ENCODE measurements around the gene PANX2. TPM values are rescaled to one million over a fixed set of nuclear protein-coding genes. Genes with fewer than 3 reads are reported as not detected.

Gene PANX2
- total RNA-seq, 1 donor from 2014 or later, result 0.96 TPM

DNA sequence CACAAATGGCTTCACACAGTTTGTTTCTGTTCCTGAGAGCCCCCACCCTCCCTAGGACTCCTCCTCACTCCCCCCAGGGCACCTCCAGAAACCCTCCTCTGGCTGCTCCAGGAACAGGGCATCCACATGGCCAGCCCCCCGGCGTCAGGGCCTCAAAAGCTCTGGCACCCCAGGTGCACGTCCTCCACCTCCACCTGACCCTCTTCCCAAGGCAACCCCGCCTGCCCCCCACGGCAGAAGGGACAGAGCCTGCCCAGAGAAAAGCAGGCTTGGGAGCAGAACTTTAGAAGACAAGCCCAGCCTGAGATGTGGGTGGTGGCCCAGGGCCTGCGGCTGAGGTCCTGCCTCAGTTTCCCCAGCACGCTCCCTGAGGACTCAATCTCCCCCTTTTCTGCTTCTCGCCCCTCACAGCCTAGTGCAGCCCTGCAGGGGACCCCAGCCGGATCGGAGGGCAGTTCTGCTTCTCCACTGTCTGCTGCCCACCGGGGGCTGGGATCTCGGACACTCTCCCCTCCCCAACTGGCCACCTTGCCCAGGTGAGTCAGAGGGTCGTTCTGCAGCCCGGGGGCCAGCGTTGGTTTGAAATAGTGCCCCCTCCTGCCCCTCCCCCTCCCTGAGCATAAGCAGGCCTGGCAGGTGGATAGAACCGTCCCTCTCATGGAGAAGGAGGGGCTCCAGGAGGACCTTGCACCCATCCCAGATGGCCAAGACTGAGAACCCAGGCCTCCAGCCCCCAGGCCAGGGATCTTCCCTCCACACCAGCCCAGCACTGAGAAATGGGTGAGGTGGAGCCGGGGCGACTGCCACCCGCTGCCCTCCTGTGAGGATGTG lies 12.8 kb downstream of the PANX2 start:
- no peak for DNase-seq (ENCODE audit: low spot score)

DNA sequence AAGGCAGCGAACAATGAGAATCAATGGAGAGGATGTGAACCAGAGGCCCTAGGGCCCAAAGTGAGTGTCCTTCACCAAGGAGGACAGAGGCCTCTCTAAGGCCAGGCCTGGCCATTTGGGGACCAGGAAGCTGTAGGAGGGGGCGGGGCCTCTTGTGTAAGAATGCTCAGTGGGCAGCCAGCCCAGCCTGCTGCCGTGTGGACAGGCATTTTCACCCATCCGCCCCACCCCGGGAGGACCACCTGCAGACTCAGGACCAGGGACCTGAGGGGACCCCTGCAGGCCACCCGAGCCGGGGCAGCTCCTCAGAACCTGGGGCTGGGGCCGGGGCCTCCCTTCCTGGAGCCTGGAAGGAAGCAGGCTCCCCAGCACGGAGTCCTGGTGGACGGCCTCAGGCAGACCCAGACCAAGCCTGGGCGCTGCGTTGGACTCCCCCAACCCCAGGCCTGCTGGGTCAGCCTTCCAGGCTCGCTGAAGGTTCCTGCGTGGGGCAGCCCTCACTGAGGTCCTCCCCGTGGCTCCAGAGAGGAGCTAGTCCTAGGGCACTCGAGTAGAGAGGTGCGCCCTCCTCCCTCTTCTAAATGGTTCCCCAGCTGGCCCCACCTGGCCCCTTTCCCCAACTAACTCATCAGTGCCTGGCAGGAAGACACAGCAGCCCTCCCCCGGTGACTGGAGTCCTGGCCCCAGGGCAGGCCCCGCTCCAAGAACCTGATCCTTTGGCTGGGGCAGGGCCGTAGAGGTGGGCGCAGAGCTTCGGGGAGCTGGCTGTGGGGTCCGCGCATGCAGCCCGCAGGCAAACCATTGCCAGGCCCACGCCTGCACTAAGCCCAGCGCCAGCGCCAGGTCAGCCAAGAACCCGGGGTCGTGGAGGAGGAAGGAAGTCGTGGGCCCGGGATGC lies 13.7 kb downstream of the PANX2 start:
- DNase-seq (ENCODE audit: low spot score), result peak; percentile 70

DNA sequence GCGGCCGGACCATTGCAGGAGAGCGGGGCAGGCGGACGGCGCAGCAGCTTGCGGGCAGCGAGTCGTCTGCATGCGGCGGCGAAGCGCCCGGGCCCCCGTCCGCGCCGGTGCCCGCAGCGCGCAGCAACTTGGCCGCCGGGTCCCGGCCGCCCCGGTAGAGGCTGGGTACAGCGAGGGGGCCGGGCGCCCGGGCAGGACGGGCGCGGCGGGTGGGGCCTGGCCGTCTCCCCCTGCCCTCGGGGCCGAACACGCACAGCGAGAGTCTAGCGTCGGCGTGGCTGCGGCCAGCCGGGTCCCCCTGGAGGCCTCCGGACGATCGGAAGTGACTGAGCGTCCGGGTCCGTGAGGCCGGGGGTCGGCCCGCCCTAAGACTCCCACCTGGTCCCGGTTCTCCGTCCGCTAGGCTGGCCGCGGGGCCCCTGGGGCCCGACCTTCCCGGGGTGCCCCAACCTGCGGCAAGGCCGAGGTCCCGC lies 14.4 kb downstream of the PANX2 start:
- DNase-seq (ENCODE audit: low spot score), result no peak

DNA sequence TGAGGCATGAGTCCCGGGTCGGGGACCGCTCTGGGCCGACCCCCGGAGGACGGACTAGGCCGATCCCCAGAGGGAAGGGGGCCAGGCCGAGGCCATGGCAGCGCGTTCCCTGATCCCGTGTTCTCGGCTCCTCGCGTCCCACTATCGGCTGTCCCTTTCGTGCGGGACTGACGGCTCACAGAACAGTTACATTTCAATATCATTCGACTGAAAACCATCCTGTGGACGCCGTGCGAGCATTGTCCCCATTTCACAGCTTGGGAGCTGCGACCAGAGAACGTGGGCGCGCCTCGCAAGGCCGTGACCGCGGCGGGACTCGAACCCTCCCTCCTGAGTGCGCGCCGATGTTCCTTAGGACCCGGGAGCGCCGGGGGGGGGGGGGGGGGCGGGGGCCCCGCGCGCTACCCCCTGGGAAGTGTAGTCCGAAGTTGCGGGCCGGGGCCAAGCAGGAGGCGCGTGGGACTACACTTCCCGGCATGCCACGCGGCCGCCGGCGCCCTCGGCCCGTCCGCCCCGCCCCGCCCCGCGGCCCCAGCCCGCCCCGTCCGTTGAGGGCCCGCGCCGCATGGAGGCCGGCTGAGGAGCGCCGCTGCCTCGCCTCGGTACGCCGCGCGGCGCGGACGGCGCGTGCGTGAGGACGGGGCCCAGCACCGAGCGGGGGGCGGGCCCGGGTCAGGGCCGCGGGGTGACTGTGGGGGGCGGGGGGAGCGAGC lies 15.0 kb downstream of the PANX2 start, which contains the start of gene TRABD:
TRABD (plus strand) TSS at position 539 of the 713 bp plus-strand sequence. CDS start 7,148 bp downstream, outside the sequence.
- peak; percentile 90 for DNase-seq (ENCODE audit: low spot score)

DNA sequence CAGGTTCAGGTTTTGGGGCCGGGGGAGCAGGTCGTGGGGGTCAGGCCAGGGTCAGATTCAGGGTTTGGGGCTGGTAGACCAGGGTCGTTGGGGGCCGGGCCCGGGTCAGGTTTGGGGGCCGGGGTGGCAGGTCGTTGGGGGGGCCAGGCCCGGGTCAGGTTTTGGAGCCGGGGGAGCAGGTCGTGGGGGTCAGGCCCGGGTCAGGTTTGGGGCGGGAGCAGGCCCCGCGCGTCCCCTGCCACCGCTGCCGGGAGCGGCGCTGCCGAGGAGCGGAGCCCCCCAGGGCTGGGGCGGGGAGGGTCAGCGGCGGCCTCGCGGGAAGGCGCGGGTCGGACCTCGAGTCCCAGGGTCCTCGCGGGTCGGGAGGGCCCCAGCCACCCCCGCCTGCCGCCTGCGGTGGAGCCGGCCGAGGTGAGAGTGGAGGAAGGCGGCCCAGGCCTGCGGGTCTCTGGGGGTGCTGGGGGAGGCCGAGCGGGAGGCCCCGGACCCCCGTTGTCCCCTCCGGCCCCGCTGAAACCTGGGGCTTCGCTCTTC lies 15.7 kb downstream of the PANX2 start:
- DNase-seq (ENCODE audit: low spot score), result no peak

DNA sequence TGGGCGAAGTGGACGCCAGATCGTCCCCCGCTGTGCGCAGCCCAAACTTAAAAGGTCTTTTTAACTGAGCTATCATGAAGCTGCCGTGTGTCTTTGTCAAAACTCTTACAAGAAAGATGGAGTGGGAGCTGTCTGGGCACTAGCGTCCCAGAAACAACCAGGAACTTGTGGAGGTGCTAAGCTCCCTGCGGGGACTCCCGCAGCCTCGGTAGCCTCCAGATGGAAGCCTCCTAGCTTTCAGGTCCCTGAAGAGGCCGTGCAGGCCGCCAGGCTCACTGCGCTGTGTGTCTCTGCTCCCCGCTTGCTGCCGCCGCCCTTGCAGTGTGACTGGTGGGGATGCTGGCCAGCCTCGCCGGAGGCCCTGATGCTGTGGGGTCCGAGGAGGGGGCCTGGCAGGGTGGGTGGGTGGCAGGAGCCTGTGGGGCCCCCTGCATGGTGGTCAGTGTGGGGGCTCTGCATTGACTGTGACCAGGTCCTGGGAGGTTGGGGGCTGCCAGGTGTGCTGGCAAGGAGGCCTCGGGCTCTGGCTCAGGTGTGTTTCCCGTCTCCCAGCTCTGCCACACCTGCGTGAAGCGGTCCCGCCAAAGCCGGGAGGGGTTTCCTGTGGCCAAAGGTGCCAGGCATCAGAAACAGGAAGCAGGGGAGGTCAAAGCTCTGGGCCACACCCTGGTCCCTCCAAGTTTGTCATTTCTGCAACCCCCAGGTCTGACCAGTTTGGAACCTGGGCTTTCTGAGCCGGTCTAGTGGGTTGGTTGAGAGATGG lies 16.4 kb downstream of the PANX2 start:
- no peak for DNase-seq (ENCODE audit: low spot score)

DNA sequence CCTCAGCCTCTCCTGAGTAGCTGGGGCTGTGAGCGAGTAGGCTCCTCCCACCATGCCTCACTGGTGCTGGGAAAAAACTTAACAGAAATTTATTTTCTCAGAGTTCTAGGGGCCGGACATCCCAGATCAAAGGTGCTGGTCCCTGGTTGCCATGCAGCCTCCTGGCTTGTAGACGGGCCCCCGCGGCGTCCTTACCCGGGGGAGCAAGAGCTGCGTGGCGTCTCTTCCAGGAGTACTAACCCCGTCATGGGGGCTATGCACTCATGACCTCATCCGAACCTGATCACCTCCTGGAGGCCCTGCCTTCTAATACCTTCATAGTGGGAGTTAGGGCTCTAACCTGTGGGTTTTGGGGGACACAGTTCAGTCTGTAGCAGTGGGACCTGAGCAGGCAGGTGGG lies 17.8 kb downstream of the PANX2 start:
- no peak for DNase-seq (ENCODE audit: low spot score)

DNA sequence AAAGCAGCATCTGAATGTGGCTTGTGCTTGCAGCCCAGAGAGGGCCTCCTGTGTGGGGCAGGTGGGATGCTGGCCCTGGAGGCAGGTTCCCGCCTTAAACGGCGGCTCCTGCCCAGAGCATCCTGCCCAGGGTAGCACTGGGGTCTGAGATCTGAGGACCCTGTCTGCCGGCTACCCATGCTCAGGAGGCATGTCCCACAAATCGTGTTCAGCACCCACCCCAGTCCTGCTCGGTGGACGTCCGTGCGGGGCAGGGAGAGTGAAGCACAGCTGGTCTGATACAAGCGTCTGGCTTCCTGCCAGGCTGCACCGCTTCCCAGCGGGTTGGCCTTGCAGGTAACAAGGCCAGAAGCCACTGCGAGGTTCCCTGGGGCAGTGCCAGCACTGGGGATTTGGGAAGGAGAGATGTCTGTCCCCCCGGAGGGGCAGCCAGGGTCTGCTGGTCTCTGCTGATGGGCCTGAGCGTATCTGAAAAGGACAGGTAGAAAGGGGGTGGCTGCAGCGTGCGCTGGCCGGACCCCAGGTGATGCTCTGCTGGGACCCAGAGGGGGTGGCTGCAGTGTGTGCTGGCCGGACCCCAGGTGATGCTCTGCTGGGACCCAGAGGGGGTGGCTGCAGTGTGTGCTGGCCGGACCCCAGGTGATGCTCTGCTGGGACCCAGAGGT lies 18.8 kb downstream of the PANX2 start:
- DNase-seq (ENCODE audit: low spot score), result no peak

DNA sequence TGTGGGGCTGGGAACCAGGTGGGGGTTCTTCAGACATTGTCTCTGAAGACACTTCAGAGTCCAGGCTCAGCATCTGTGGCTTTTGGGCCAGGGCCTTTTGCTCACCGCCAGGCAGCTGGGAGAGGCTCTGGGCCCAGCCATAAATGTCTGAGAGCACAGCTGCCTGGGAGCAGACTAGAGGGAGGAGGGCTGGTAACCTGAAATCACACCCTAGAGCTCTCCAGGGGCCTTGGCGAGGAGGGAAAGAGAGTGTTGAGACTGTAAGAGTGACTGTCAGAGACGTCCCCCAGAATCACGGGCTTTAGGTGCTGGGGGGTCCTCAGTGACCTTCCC lies 19.3 kb downstream of the PANX2 start:
- DNase-seq (ENCODE audit: low spot score), result no peak

DNA sequence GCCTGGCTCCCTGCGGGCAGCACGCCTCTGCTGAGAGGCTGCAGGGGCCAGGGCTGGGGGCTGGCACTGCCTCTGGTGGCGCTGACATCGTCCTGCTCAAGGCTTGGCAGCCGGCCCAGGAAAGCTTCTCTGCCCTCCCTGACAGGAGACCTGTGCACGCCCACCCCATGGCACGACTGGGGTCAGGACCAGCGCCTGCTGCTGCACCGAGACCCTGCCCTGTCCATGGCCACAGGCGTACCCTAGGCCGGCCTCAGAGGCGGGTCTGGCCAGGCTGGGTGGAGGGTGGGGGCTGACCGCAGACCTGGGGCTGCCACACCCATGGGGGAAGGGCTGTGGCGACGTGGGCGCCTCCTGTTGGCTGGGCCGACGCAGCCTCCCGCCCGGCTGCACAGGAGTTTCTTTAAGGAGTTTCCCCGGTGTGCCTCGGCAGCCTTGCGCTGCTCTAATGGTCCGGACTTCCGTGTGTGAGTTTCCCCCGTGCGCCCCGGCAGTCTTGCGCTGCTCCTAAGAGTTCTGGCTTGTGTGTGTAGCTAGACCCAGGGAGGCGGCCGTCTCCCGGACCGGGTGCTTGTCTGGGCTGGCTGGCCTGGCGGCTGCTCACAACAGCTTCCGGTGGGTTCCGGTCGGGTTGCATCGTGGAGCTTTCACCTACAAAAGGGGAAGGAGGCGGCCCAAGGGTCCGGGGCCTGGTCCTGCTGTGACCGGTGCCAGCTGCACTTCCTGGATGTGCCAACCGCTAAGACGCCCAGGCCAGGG lies 19.8 kb downstream of the PANX2 start:
- peak; percentile 89 for DNase-seq (ENCODE audit: low spot score)

DNA sequence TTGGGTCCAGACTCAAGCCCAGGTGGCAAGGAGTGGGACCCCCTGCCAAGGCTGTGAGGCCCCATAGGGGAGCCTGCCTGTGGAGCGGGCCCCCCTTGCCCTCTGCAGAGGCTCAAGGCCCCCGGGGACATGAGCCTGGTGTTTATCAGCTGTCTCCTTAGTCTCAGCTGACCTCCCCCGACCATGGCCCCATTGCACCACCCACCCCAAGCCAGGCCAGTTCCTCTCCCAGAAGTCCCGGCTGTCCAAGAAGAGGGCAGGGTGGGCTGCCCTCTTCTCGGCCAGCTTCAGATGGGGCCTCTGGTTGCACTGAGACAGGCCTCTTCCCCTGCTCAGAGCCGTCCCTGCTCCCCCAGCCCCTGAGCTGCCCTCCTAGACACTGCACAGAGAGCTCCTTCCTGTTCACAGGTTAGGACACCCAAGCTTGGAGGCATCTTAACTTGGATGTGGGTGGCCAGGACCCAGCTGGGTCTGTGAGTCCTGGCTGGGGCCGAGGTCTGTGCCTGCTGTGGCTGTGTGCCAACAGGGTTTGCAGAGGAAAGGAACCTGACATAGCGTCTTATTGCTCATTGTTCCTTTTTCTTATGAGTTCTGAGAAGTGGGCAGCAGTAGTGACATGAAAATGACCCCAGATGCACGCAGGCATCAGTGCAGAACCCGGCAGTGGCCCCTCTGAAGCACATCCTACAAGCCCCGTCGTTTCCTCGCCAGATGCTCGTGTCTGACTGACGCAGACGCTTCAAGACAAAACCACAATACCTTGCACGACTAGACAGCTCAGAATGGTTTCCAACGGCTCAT lies 20.6 kb downstream of the PANX2 start:
- DNase-seq (ENCODE audit: low spot score), result peak; percentile 83

DNA sequence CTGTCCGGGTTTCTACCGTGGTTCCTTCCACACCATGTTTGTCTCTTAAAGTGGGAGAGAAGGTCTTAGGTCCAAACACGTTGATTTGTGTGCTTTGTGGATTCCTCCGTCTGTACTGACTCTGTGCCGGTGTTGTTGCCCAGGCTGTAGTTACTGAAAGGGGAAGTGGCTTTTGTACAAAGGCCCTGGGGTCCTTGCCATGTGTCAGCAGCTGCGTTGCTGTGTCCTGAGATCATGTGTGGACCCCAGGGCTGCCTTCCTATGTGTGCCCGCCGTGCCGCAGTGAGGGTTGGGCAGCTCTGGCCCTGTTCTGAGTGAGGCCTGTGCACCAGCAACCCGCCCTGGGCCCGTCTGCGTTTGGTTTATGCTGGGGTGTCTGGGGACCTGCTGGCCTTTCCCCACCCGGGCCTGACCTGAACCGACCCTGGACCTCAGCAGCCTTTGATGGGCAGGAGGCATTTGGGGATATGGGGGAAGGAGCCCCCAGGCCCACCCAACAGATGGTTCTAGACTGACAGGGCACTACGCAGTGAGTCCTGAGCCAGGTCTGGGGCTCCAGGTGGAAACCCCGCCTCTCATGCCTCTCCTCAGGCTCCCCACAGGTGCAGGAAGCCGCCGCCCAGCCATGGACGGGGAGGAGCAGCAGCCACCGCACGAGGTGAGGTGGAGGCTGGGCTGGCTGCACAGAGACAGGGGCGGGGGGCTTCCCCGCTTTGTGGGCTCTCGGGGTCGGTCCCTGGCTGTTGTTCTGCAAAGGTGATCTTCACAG lies 22.1 kb downstream of the PANX2 start:
- DNase-seq (ENCODE audit: low spot score), result no peak

DNA sequence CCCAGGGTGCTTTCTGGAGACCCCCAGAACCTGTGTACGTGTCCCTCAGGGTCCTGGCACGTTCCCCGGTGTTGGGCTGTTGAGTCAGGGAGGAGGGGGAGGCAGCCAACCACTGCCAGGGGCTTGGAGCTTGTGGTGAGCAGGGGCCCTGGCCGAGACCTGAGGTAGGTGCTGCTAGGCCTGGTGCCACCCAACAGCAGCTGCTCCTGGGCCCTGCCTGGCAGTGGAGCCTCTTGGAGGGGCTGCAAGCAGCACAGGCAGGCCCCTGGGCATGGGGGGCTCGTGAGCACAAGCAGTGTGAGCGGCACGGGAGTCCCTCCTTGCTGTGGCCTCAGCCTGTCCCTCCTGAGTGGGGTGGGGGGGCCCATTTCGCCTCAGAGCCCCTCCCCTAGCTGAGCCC lies 23.1 kb downstream of the PANX2 start:
- no peak for DNase-seq (ENCODE audit: low spot score)

DNA sequence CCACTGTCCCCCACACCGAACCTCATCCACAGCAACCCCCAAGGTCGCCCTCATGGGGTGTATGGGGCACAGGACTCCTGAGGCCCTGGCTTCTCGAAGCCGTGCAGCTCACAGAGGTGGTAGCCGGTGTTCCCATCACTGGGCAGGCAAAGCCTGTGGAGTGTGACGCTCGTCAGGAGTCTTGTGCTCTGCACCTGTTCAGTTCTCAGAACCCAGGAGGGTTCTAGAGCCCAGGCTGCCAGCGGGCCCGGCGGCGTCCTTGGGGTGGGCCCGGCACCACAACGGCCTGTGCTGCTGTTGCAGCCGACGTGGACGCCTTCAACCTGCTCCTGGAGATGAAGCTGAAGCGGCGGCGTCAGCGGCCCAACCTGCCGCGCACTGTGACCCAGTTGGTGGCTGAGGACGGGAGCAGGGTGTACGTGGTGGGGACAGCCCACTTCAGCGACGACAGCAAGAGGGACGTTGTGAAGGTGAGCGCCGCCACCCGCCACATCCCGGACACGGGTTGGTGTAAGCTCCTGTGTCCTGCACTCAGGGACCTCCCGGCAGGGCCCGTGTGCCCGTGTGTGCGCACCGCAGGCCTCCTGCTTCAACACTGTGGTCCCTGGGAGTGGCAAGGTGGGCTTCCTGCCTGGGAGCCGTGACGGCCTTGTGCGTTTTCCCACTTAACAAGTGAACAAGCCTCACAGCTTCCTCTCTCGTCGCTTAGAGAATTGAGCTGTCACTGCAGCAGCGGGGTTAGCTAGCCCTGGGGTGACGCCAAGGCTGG lies 23.7 kb downstream of the PANX2 start:
- no peak for DNase-seq (ENCODE audit: low spot score)

DNA sequence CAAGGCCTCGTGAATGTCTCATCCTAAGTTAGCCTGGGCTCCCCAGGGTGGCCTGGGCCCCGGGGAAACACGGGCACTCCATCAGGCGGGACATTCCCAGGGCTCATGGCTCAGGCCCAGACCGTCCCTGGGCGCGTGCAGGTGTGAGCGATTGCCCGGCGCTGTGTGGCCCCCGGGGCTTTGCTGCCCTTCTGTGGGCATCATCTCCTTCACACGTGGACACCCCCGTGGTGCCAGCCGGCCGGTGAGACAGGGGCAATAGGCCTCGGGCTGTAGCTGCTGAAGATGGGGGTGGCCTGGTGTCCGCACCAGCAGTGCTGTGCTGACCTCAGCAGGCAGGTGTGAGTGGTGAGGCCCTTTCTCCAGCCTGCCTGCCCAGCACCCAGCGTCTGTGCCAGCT lies 25.7 kb downstream of the PANX2 start:
- no peak for DNase-seq (ENCODE audit: low spot score)

DNA sequence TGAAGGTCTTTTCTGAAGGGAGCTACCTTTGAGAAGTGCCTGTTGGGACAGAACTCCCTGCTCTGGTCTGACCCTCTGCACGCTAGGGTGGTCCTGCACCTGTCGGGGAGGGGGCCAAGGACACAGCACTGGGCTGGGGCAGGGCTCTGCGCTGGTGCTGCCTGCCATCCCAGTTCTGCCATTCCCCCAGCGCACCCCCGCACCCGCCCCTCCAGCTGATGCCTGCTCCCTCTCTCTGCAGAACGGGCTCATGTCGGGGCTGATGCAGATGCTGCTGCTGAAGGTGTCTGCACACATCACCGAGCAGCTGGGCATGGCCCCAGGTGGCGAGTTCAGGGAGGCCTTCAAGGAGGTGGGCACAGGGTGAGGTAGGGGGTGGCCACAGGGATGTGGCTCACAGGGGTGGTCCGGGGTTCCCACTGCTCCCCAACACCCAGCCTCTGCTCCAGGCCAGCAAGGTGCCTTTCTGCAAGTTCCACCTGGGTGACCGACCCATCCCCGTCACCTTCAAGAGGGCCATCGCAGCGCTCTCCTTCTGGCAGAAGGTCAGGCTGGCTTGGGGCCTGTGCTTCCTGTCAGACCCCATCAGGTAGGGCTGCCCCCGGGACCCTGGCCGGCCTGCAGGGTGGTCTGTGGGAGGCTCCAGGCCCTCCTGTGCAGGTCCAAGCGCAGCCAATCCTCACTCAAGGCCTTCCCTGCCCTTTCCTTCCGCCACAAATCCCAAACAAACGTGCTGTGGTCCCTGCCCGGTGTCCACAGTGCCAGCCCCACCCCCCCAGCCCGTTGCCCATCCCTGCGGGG lies 26.7 kb downstream of the PANX2 start:
- DNase-seq (ENCODE audit: low spot score), result no peak

Data from umbilical cord (tissue), 2 donors.